GM23338 (cell line): ENCODE measurements around the gene MAP4K5. TPM values are rescaled to one million over a fixed set of nuclear protein-coding genes. Genes with fewer than 3 reads are reported as not detected.

Experiments
- ATAC-seq: fragments of 200-7000 bp; cut with Tn5 transposase; 3 replicates; pipeline ENCODE4 v1.9.1; 2020
- DNase-seq: peaks from one replicate; pipeline ENCODE4 v3.0.0-alpha.2; 2015; ENCODE audit warnings: low spot score
- H2AFZ ChIP-seq: fragments of 200-600 bp; sonication (generic); 2 replicates; pipeline ENCODE4 v1.8.0; 2016; ENCODE audit warnings: antibody characterized with exemption, mild to moderate bottlenecking, moderate library complexity
- H3F3A ChIP-seq: fragments of 200-600 bp; sonication (generic); replicated peaks from 2 replicates; pipeline ENCODE4 v1.8.0; 2017; ENCODE audit warnings: antibody characterized with exemption, mixed run types, low read depth
- H3K27ac ChIP-seq: fragments of 200-600 bp; sonication (generic); 2 replicates; pipeline ENCODE4 v1.6.1; 2016; ENCODE audit warnings: low read depth
- H3K27me3 ChIP-seq: fragments of 200-600 bp; sonication (generic); 2 replicates; pipeline ENCODE4 v1.8.0; 2016; ENCODE audit warnings: mild to moderate bottlenecking, mixed run types, moderate library complexity; ENCODE audit not compliant: insufficient read depth
- H3K36me3 ChIP-seq: fragments of 200-600 bp; sonication (generic); 2 replicates; pipeline ENCODE4 v1.8.0; 2016; ENCODE audit warnings: mild to moderate bottlenecking; ENCODE audit not compliant: insufficient read depth
- H3K4me1 ChIP-seq: fragments of 200-600 bp; sonication (generic); 2 replicates; pipeline ENCODE4 v1.8.0; 2016; ENCODE audit warnings: mild to moderate bottlenecking, moderate library complexity; ENCODE audit not compliant: insufficient read depth
- H3K4me2 ChIP-seq: fragments of 200-600 bp; sonication (generic); 2 replicates; pipeline ENCODE4 v1.7.1; 2017; ENCODE audit warnings: mixed run types
- H3K4me3 ChIP-seq: fragments of 200-600 bp; sonication (generic); 2 replicates; pipeline ENCODE4 v1.6.1; 2016; ENCODE audit warnings: mixed run types
- H3K79me2 ChIP-seq: fragments of 200-600 bp; sonication (generic); replicated peaks from 2 replicates; pipeline ENCODE4 v1.8.0; 2017; ENCODE audit warnings: mild to moderate bottlenecking; ENCODE audit not compliant: insufficient read depth
- H3K9me2 ChIP-seq: fragments of 200-600 bp; sonication (generic); 2 replicates; pipeline ENCODE4 v1.8.0; 2017; ENCODE audit not compliant: insufficient read depth
- H4K20me1 ChIP-seq: fragments of 200-600 bp; sonication (generic); replicated peaks from 2 replicates; pipeline ENCODE4 v1.8.0; 2017; ENCODE audit warnings: mild to moderate bottlenecking; ENCODE audit not compliant: insufficient read depth
- H3K27ac Mint-ChIP-seq: 2 replicates; pipeline ENCODE4 v1.8.0; 2020; ENCODE audit warnings: inconsistent platforms, mild to moderate bottlenecking, moderate library complexity, mixed read lengths
- H3K27me3 Mint-ChIP-seq: 3 replicates; pipeline ENCODE4 v1.8.0; 2022; ENCODE audit warnings: low read depth, mild to moderate bottlenecking, moderate library complexity, mixed read lengths, inconsistent platforms; ENCODE audit not compliant: insufficient read depth, poor library complexity
- H3K36me3 Mint-ChIP-seq: 3 replicates; pipeline ENCODE4 v1.8.0; 2021; ENCODE audit warnings: low read depth, mild to moderate bottlenecking, inconsistent platforms, moderate library complexity, mixed read lengths
- H3K4me1 Mint-ChIP-seq: 3 replicates; pipeline ENCODE4 v1.8.0; 2020; ENCODE audit warnings: mild to moderate bottlenecking, inconsistent platforms, mixed read lengths
- H3K4me3 Mint-ChIP-seq: 3 replicates; pipeline ENCODE4 v1.8.0; 2021; ENCODE audit warnings: moderate library complexity, mild to moderate bottlenecking, inconsistent platforms, mixed read lengths
- H3K9me3 Mint-ChIP-seq: 3 replicates; pipeline ENCODE4 v1.8.0; 2020; ENCODE audit warnings: moderate library complexity, mild to moderate bottlenecking, inconsistent platforms, mixed read lengths
- CREB1 ChIP-seq: fragments of 250-450 bp; sonication (Bioruptor Pico); IDR thresholded peaks from 2 replicates; pipeline ENCODE4 v1.5.0; 2020; ENCODE audit warnings: low read depth, mild to moderate bottlenecking, moderate library complexity
- CTCF ChIP-seq, 2 experiments: fragments of 200-600 bp in 1 of 2; sonication (generic) in 1 of 2; conservative IDR thresholded peaks; 2 replicates each; pipeline versions ENCODE4 v1.5.1 to v1.6.1; 2016 to 2017; ENCODE audit warnings: antibody characterized with exemption in 2 of 2, low read depth in 2 of 2, mild to moderate bottlenecking in 2 of 2, moderate library complexity in 1 of 2
- EZH2 ChIP-seq: fragments of 200-600 bp; sonication (generic); IDR thresholded peaks from one replicate; pipeline ENCODE4 v1.8.0; 2017; ENCODE audit warnings: antibody characterized with exemption, mild to moderate bottlenecking, low read depth; ENCODE audit not compliant: unreplicated experiment
- EZH2phosphoT487 ChIP-seq: fragments of 200-600 bp; sonication (generic); IDR thresholded peaks from one replicate; pipeline ENCODE4 v1.8.1; 2018; ENCODE audit warnings: antibody characterized with exemption; ENCODE audit not compliant: unreplicated experiment
- JUNB ChIP-seq: IDR thresholded peaks from one replicate; pipeline ENCODE4 v1.6.1; 2016; ENCODE audit warnings: antibody characterized with exemption; ENCODE audit not compliant: unreplicated experiment
- NANOG ChIP-seq: IDR thresholded peaks from 2 replicates; pipeline ENCODE4 v1.6.1; 2016; ENCODE audit warnings: antibody characterized with exemption, borderline replicate concordance
- POLR2AphosphoS5 ChIP-seq: IDR thresholded peaks from 2 replicates; pipeline ENCODE4 v1.6.1; 2016; ENCODE audit warnings: antibody characterized with exemption, low read depth
- STAT1 ChIP-seq: IDR thresholded peaks from one replicate; pipeline ENCODE4 v1.6.1; 2016; ENCODE audit warnings: antibody characterized with exemption; ENCODE audit not compliant: unreplicated experiment
- ZNF114 ChIP-seq: fragments of 250-450 bp; sonication (Bioruptor Pico); IDR thresholded peaks from 2 replicates; pipeline ENCODE4 v1.5.0; 2020; ENCODE audit warnings: mild to moderate bottlenecking, moderate library complexity
- ZNF331 ChIP-seq: fragments of 250-450 bp; sonication (Bioruptor Pico); IDR thresholded peaks from 2 replicates; pipeline ENCODE4 v1.5.0; 2020; ENCODE audit warnings: low read depth, mild to moderate bottlenecking, moderate library complexity
- polyA plus RNA-seq: library from polyadenylated mRNA; unstranded; fragments of >200 nt; fragmentation: Nextera tagmentation; extraction: Ambion mirVana; gene quantifications from 2 replicates; pipeline ENCODE4 v1.2.1, GENCODE V29; 2016
- total RNA-seq: library from RNA; depleted of rRNA; stranded (reverse); fragments of >200 nt; shearing (Covaris generic); gene quantifications from 2 replicates; pipeline ENCODE4 v1.2.3, GENCODE V29; 2014
- TF ChIP-seq, protein P1 (sequence below): IDR thresholded peaks from 2 replicates; pipeline ENCODE4 v1.6.1; 2016; ENCODE audit warnings: antibody characterized with exemption
- TF ChIP-seq, protein P2 (sequence below): fragments of 250-450 bp; sonication (Bioruptor Pico); IDR thresholded peaks from 2 replicates; pipeline ENCODE4 v1.5.0; 2020; ENCODE audit warnings: mild to moderate bottlenecking, moderate library complexity
- TF ChIP-seq, protein P3 (sequence below): IDR thresholded peaks from one replicate; pipeline ENCODE4 v1.6.1; 2018; ENCODE audit warnings: antibody characterized with exemption; ENCODE audit not compliant: unreplicated experiment

Gene MAP4K5
- total and polyA plus RNA-seq, 2 experiments from 2014 or later = 71.4 to 74.6 TPM

- ATAC-seq (no peak), DNase-seq (no peak)
- Mint-ChIP-seq H3K36me3 (peaks cover 17% of the 10 kb centered on the region; the same call in 2 of the 3 replicates), H3K27ac (no peak overlapping the region), H3K4me3 (no peak overlapping the region), H3K4me1 (peaks cover 4% of the 10 kb centered on the region; the same call in 2 of the 3 replicates), H3K9me3 (peaks cover 20% of the 10 kb centered on the region), H3K27me3 (no peaks in the 10 kb centered on the region)
- no peaks in the 10 kb centered on the region for H3K27me3 ChIP-seq
- no peaks in the 10 kb centered on the region for H3F3A ChIP-seq
- H3K4me2 ChIP-seq = no peak overlapping the region
- H3K9me2 ChIP-seq = no peaks in the 10 kb centered on the region
- no peaks in the 10 kb centered on the region for H3K4me1 ChIP-seq
- H3K27ac ChIP-seq = no peak overlapping the region
- H4K20me1 ChIP-seq = no peaks in the 10 kb centered on the region
- no peak overlapping the region for H2AFZ ChIP-seq
- no peaks in the 10 kb centered on the region for H3K79me2 ChIP-seq
- no peaks in the 10 kb centered on the region for H3K36me3 ChIP-seq
- TF ChIP-seq JUNB (no peak), NANOG (no peak), EZH2 (no peak), CREB1 (CRISPR knock-in tag) (no peak), EZH2phosphoT487 (no peak), ZNF114 (CRISPR knock-in tag) (no peak), CTCF (conservative IDR thresholded peaks at IDR 0.05; ENCODE audit: low read depth in 2 of 2) (no peak), ZNF331 (CRISPR knock-in tag) (no peak), STAT1 (no peak), POLR2AphosphoS5 (no peak)
- TF ChIP-seq, protein P1, sequence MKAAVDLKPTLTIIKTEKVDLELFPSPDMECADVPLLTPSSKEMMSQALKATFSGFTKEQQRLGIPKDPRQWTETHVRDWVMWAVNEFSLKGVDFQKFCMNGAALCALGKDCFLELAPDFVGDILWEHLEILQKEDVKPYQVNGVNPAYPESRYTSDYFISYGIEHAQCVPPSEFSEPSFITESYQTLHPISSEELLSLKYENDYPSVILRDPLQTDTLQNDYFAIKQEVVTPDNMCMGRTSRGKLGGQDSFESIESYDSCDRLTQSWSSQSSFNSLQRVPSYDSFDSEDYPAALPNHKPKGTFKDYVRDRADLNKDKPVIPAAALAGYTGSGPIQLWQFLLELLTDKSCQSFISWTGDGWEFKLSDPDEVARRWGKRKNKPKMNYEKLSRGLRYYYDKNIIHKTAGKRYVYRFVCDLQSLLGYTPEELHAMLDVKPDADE = no peak
- TF ChIP-seq, protein P2, sequence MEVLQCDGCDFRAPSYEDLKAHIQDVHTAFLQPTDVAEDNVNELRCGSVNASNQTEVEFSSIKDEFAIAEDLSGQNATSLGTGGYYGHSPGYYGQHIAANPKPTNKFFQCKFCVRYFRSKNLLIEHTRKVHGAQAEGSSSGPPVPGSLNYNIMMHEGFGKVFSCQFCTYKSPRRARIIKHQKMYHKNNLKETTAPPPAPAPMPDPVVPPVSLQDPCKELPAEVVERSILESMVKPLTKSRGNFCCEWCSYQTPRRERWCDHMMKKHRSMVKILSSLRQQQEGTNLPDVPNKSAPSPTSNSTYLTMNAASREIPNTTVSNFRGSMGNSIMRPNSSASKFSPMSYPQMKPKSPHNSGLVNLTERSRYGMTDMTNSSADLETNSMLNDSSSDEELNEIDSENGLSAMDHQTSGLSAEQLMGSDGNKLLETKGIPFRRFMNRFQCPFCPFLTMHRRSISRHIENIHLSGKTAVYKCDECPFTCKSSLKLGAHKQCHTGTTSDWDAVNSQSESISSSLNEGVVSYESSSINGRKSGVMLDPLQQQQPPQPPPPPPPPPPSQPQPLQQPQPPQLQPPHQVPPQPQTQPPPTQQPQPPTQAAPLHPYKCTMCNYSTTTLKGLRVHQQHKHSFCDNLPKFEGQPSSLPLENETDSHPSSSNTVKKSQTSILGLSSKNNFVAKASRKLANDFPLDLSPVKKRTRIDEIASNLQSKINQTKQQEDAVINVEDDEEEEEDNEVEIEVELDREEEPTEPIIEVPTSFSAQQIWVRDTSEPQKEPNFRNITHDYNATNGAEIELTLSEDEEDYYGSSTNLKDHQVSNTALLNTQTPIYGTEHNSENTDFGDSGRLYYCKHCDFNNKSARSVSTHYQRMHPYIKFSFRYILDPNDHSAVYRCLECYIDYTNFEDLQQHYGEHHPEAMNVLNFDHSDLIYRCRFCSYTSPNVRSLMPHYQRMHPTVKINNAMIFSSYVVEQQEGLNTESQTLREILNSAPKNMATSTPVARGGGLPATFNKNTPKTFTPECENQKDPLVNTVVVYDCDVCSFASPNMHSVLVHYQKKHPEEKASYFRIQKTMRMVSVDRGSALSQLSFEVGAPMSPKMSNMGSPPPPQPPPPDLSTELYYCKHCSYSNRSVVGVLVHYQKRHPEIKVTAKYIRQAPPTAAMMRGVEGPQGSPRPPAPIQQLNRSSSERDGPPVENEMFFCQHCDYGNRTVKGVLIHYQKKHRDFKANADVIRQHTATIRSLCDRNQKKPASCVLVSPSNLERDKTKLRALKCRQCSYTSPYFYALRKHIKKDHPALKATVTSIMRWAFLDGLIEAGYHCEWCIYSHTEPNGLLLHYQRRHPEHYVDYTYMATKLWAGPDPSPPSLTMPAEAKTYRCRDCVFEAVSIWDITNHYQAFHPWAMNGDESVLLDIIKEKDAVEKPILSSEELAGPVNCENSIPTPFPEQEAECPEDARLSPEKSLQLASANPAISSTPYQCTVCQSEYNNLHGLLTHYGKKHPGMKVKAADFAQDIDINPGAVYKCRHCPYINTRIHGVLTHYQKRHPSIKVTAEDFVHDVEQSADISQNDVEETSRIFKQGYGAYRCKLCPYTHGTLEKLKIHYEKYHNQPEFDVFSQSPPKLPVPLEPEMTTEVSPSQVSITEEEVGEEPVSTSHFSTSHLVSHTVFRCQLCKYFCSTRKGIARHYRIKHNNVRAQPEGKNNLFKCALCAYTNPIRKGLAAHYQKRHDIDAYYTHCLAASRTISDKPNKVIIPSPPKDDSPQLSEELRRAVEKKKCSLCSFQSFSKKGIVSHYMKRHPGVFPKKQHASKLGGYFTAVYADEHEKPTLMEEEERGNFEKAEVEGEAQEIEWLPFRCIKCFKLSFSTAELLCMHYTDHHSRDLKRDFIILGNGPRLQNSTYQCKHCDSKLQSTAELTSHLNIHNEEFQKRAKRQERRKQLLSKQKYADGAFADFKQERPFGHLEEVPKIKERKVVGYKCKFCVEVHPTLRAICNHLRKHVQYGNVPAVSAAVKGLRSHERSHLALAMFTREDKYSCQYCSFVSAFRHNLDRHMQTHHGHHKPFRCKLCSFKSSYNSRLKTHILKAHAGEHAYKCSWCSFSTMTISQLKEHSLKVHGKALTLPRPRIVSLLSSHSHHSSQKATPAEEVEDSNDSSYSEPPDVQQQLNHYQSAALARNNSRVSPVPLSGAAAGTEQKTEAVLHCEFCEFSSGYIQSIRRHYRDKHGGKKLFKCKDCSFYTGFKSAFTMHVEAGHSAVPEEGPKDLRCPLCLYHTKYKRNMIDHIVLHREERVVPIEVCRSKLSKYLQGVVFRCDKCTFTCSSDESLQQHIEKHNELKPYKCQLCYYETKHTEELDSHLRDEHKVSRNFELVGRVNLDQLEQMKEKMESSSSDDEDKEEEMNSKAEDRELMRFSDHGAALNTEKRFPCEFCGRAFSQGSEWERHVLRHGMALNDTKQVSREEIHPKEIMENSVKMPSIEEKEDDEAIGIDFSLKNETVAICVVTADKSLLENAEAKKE (CRISPR knock-in tag) = no peak
- TF ChIP-seq, protein P3, sequence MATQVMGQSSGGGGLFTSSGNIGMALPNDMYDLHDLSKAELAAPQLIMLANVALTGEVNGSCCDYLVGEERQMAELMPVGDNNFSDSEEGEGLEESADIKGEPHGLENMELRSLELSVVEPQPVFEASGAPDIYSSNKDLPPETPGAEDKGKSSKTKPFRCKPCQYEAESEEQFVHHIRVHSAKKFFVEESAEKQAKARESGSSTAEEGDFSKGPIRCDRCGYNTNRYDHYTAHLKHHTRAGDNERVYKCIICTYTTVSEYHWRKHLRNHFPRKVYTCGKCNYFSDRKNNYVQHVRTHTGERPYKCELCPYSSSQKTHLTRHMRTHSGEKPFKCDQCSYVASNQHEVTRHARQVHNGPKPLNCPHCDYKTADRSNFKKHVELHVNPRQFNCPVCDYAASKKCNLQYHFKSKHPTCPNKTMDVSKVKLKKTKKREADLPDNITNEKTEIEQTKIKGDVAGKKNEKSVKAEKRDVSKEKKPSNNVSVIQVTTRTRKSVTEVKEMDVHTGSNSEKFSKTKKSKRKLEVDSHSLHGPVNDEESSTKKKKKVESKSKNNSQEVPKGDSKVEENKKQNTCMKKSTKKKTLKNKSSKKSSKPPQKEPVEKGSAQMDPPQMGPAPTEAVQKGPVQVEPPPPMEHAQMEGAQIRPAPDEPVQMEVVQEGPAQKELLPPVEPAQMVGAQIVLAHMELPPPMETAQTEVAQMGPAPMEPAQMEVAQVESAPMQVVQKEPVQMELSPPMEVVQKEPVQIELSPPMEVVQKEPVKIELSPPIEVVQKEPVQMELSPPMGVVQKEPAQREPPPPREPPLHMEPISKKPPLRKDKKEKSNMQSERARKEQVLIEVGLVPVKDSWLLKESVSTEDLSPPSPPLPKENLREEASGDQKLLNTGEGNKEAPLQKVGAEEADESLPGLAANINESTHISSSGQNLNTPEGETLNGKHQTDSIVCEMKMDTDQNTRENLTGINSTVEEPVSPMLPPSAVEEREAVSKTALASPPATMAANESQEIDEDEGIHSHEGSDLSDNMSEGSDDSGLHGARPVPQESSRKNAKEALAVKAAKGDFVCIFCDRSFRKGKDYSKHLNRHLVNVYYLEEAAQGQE = no peak
- H3K4me3 ChIP-seq = no peak overlapping the region
These were observed 6.7 kb upstream of the MAP4K5 start for GRCh38 chr14:50539051-50539450.
